ENCODE results near the gene DSCAM.

- no peak for TF ChIP-seq CTCF (IDR thresholded peaks at IDR 0.05)
- TF ChIP-seq POLR2A (IDR thresholded peaks at IDR 0.05), result no peak
Observed at GRCh38 chr21:40129809-40130208, 717.1 kb downstream of the DSCAM start.

Measured in uterus (tissue), 2 donors.